DMS53 treated with DMSO at 0.1 percent for 48 hours (cell line): ENCODE data around the gene TLE2.
A peak's percentile ranks its signal among the peaks of the same experiment; 100 is the strongest.
"Not testable (repeated sequence)": the region's sequence is repeated elsewhere in the genome, so short reads cannot be mapped to it uniquely, and the experiment has no call there.

Source experiments
- DNase-seq: peaks from one replicate; lab custom pipeline; 2025; ENCODE audit not compliant: unreplicated experiment; lab: John Stamatoyannopoulos, UW

Gene TLE2

GRCh38 chr19:2988568-2988967 lies 40.5 kb downstream of the TLE2 start:
- no peak for DNase-seq

GRCh38 chr19:2987797-2988196 lies 41.3 kb downstream of the TLE2 start:
- DNase-seq: no peak

- DNase-seq: no peak
Observed at GRCh38 chr19:2986951-2987524, 42.0 kb downstream of the TLE2 start.

GRCh38 chr19:2984215-2984528 lies 44.9 kb downstream of the TLE2 start:
- no peak for DNase-seq

- no peak for DNase-seq
Observed at GRCh38 chr19:2983351-2984214, 45.5 kb downstream of the TLE2 start.

- no peak for DNase-seq
Observed at GRCh38 chr19:2982983-2983350, 46.1 kb downstream of the TLE2 start.

GRCh38 chr19:2982561-2982960 lies 46.5 kb downstream of the TLE2 start:
- no peak for DNase-seq

GRCh38 chr19:2981898-2982297 lies 47.2 kb downstream of the TLE2 start:
- DNase-seq: no peak

- no peak for DNase-seq
Observed at GRCh38 chr19:2978772-2979171, 50.3 kb downstream of the TLE2 start.

- no peak for DNase-seq
Observed at GRCh38 chr19:2978166-2978767, 50.8 kb downstream of the TLE2 start.

- no peak for DNase-seq
Observed at GRCh38 chr19:2977746-2978138, 51.3 kb downstream of the TLE2 start.

- peak; percentile 79 for DNase-seq
Observed at GRCh38 chr19:2977001-2977745, 51.9 kb downstream of the TLE2 start, which contains the start of gene TLE6. TSS of gene TLE6 (plus strand) at chr19:2977564. CDS start at chr19:2978234, 670 bp downstream.

GRCh38 chr19:2976609-2977000 lies 52.5 kb downstream of the TLE2 start:
- no peak for DNase-seq

GRCh38 chr19:2974342-2975041 lies 54.6 kb downstream of the TLE2 start:
- DNase-seq: no peak

- no peak for DNase-seq
Observed at GRCh38 chr19:2973229-2973628, 55.9 kb downstream of the TLE2 start.

GRCh38 chr19:2970201-2970835 lies 58.8 kb downstream of the TLE2 start:
- no peak for DNase-seq

- DNase-seq: peak; percentile 67
Observed at GRCh38 chr19:2969104-2969504, 60.0 kb downstream of the TLE2 start.

- no peak for DNase-seq
Observed at GRCh38 chr19:2967972-2968371, 61.1 kb downstream of the TLE2 start.

- DNase-seq: no peak
Observed at GRCh38 chr19:2964874-2965273, 64.2 kb downstream of the TLE2 start.

- not testable (repeated sequence) for DNase-seq
Observed at GRCh38 chr19:2963631-2964030, 65.4 kb downstream of the TLE2 start.

- DNase-seq: no peak
Observed at GRCh38 chr19:2963122-2963521, 66.0 kb downstream of the TLE2 start.
